GM12878 (cell line): ENCODE measurements around the gene TACR1.
"Not testable (repeated sequence)": the region's sequence is repeated elsewhere in the genome, so short reads cannot be mapped to it uniquely, and the experiment has no call there.

Source experiments
- EGR1 ChIP-seq, 2 experiments: IDR thresholded peaks; 1 replicate in 1 of 2; 2 replicates in 1 of 2; pipeline ENCODE4 v1.6.1; 2011 to 2012; ENCODE audit warnings: low read depth in 2 of 2, low read length in 2 of 2, borderline replicate concordance in 1 of 2, mild to moderate bottlenecking in 1 of 2, moderate library complexity in 1 of 2
- EZH2 ChIP-seq: IDR thresholded peaks from 2 replicates; pipeline ENCODE4 v1.6.1; 2012; ENCODE audit warnings: low read depth, mild to moderate bottlenecking, control low read depth, inconsistent platforms, low read length, borderline replicate concordance; ENCODE audit not compliant: control insufficient read depth
- POLR2AphosphoS5 ChIP-seq: IDR thresholded peaks from 2 replicates; pipeline ENCODE4 v1.6.1; 2011; ENCODE audit warnings: mild to moderate bottlenecking, low read length, inconsistent platforms
- TF ChIP-seq, protein P1 (sequence below): fragments of 450-650 bp; IDR thresholded peaks from 2 replicates; pipeline ENCODE4 v1.6.1; 2018; ENCODE audit warnings: mild to moderate bottlenecking, low read depth, moderate library complexity; ENCODE audit not compliant: partially characterized antibody
- TF ChIP-seq, protein P2 (sequence below), 3 experiments: IDR thresholded peaks in 2 of 3; conservative IDR thresholded peaks in 1 of 3; 2 replicates each; pipeline ENCODE4 v1.5.1; 2011; ENCODE audit warnings: low read depth in 3 of 3, low read length in 3 of 3, mild to moderate bottlenecking in 3 of 3, control low read depth in 2 of 3, moderate library complexity in 2 of 3, inconsistent platforms in 1 of 3, mixed read lengths in 1 of 3; ENCODE audit not compliant: control insufficient read depth in 2 of 3, insufficient read depth in 1 of 3; ENCODE audit errors: extremely low read depth in 1 of 3
- TF ChIP-seq, protein P3 (sequence below): IDR thresholded peaks from 2 replicates; pipeline ENCODE4 v1.6.1; 2011; ENCODE audit warnings: low read depth, low read length, improper control_type of control experiment, borderline replicate concordance

- TF ChIP-seq, protein P1, sequence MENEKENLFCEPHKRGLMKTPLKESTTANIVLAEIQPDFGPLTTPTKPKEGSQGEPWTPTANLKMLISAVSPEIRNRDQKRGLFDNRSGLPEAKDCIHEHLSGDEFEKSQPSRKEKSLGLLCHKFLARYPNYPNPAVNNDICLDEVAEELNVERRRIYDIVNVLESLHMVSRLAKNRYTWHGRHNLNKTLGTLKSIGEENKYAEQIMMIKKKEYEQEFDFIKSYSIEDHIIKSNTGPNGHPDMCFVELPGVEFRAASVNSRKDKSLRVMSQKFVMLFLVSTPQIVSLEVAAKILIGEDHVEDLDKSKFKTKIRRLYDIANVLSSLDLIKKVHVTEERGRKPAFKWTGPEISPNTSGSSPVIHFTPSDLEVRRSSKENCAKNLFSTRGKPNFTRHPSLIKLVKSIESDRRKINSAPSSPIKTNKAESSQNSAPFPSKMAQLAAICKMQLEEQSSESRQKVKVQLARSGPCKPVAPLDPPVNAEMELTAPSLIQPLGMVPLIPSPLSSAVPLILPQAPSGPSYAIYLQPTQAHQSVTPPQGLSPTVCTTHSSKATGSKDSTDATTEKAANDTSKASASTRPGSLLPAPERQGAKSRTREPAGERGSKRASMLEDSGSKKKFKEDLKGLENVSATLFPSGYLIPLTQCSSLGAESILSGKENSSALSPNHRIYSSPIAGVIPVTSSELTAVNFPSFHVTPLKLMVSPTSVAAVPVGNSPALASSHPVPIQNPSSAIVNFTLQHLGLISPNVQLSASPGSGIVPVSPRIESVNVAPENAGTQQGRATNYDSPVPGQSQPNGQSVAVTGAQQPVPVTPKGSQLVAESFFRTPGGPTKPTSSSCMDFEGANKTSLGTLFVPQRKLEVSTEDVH = not testable (repeated sequence)
- not testable (repeated sequence) for TF ChIP-seq EZH2; POLR2AphosphoS5; EGR1 (IDR thresholded peaks at IDR 0.05; ENCODE audit: borderline replicate concordance in 1 of 2, low read depth in 2 of 2, low read length in 2 of 2)
- TF ChIP-seq, protein P2, sequence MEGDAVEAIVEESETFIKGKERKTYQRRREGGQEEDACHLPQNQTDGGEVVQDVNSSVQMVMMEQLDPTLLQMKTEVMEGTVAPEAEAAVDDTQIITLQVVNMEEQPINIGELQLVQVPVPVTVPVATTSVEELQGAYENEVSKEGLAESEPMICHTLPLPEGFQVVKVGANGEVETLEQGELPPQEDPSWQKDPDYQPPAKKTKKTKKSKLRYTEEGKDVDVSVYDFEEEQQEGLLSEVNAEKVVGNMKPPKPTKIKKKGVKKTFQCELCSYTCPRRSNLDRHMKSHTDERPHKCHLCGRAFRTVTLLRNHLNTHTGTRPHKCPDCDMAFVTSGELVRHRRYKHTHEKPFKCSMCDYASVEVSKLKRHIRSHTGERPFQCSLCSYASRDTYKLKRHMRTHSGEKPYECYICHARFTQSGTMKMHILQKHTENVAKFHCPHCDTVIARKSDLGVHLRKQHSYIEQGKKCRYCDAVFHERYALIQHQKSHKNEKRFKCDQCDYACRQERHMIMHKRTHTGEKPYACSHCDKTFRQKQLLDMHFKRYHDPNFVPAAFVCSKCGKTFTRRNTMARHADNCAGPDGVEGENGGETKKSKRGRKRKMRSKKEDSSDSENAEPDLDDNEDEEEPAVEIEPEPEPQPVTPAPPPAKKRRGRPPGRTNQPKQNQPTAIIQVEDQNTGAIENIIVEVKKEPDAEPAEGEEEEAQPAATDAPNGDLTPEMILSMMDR (IDR thresholded peaks at IDR 0.05 in 2 of 3, conservative IDR thresholded peaks at IDR 0.05 in 1 of 3; ENCODE audit: control insufficient read depth in 2 of 3, extremely low read depth in 1 of 3, insufficient read depth in 1 of 3, low read depth in 3 of 3, low read length in 3 of 3) = not testable (repeated sequence)
- TF ChIP-seq, protein P3, sequence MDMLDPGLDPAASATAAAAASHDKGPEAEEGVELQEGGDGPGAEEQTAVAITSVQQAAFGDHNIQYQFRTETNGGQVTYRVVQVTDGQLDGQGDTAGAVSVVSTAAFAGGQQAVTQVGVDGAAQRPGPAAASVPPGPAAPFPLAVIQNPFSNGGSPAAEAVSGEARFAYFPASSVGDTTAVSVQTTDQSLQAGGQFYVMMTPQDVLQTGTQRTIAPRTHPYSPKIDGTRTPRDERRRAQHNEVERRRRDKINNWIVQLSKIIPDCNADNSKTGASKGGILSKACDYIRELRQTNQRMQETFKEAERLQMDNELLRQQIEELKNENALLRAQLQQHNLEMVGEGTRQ = not testable (repeated sequence)
Measured at GRCh38 chr2:75147884-75148283, 51.4 kb downstream of the TACR1 start.
